Omental fat pad (tissue), 4 donors: Measurements from ENCODE around the gene POGZ. TPM values are rescaled to one million over a fixed set of nuclear protein-coding genes. Genes with fewer than 3 reads are reported as not detected.

ENCODE experiments used
- ATAC-seq: fragments of 150-250 bp; one replicate; pipeline ENCODE4 v1.9.1; 2016; ENCODE audit warnings: mild to moderate bottlenecking, moderate library complexity; ENCODE audit not compliant: low FRiP score
- DNase-seq: peaks from one replicate; pipeline ENCODE4 v3.0.0-alpha.2; 2019; ENCODE audit warnings: low spot score
- total RNA-seq, 4 donors: library from RNA; depleted of rRNA; stranded (reverse); fragments of >200 nt; gene quantifications; one replicate each; pipeline ENCODE4 v1.1.0, GENCODE V29; 2016
- TF ChIP-seq, protein P1 (sequence below), 3 donors: fragments of 450-650 bp; IDR thresholded peaks; one replicate each; pipeline ENCODE4 v1.5.1; 2016 to 2017; ENCODE audit warnings: antibody characterized with exemption in 3 of 3, mild to moderate bottlenecking in 3 of 3, moderate library complexity in 2 of 3

Gene POGZ, protein sequence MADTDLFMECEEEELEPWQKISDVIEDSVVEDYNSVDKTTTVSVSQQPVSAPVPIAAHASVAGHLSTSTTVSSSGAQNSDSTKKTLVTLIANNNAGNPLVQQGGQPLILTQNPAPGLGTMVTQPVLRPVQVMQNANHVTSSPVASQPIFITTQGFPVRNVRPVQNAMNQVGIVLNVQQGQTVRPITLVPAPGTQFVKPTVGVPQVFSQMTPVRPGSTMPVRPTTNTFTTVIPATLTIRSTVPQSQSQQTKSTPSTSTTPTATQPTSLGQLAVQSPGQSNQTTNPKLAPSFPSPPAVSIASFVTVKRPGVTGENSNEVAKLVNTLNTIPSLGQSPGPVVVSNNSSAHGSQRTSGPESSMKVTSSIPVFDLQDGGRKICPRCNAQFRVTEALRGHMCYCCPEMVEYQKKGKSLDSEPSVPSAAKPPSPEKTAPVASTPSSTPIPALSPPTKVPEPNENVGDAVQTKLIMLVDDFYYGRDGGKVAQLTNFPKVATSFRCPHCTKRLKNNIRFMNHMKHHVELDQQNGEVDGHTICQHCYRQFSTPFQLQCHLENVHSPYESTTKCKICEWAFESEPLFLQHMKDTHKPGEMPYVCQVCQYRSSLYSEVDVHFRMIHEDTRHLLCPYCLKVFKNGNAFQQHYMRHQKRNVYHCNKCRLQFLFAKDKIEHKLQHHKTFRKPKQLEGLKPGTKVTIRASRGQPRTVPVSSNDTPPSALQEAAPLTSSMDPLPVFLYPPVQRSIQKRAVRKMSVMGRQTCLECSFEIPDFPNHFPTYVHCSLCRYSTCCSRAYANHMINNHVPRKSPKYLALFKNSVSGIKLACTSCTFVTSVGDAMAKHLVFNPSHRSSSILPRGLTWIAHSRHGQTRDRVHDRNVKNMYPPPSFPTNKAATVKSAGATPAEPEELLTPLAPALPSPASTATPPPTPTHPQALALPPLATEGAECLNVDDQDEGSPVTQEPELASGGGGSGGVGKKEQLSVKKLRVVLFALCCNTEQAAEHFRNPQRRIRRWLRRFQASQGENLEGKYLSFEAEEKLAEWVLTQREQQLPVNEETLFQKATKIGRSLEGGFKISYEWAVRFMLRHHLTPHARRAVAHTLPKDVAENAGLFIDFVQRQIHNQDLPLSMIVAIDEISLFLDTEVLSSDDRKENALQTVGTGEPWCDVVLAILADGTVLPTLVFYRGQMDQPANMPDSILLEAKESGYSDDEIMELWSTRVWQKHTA (N-terminal part only)
- total RNA-seq: 10 to 100 TPM; 32.9 to 60.8 (median 40.1) TPM

DNA sequence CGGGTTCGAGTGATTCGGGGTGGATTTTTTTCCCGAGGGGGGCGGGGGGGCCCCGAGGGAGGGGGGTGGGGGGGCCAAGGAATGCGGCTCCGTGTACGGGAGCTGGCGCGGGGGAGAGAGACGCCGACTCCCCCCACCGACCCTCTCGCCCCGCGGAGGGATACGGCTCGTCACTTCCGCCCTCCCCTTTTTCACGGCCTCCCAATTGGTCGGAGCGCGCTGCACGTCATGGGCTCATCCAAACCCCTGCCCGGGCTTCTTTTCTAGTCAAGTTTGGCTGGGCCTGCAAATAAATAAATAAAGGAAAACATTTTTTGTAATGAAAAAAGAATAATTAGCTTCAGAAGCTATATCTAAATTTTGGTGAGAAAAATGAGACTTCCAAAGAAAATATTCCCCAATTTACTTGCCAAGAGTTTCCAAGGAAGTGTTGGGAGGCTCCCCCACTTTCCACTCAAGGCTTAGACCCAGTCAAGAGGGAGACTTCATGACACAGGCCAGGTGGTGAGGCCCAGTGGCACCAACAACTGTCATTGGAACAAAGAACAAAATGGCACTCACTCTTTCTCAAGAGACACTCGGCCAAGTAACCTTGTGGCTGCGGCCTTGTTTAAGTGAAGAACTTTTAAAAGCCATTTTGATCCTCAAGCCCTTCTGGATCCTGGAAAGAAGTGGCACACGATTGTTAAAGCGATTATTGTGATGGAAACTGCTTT is at the start of gene POGZ:
Gene POGZ, minus strand, starts transcription at position 164 of the 716 bp plus-strand sequence. CDS start 17,290 bp downstream, outside the sequence.
- ATAC-seq: peak; percentile 87
- peak; percentile 85 for DNase-seq
- TF ChIP-seq, protein P1, sequence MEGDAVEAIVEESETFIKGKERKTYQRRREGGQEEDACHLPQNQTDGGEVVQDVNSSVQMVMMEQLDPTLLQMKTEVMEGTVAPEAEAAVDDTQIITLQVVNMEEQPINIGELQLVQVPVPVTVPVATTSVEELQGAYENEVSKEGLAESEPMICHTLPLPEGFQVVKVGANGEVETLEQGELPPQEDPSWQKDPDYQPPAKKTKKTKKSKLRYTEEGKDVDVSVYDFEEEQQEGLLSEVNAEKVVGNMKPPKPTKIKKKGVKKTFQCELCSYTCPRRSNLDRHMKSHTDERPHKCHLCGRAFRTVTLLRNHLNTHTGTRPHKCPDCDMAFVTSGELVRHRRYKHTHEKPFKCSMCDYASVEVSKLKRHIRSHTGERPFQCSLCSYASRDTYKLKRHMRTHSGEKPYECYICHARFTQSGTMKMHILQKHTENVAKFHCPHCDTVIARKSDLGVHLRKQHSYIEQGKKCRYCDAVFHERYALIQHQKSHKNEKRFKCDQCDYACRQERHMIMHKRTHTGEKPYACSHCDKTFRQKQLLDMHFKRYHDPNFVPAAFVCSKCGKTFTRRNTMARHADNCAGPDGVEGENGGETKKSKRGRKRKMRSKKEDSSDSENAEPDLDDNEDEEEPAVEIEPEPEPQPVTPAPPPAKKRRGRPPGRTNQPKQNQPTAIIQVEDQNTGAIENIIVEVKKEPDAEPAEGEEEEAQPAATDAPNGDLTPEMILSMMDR (IDR thresholded peaks at IDR 0.05): no peak

DNA sequence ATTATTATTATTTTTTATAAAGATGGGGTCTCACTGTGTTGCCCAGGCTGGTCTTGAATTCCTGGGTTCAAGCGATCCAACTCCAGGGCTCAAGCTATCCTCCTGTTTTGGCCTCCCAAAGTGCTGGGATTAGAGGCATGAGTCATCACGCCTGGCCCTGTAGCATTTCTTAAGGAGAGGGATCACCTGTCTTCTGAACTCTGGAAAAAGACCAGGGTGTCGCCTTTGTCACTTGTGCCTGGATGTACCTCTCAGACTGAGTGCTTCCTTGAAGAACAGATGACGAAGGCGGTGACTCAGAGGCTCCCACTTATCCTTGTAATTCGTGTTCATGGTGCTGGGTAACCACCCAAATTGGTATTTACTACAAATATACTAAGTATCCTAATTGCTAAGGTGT is 49.5 kb upstream of the POGZ start:
- DNase-seq (no peak), ATAC-seq (no peak)
- TF ChIP-seq, protein P1 (IDR thresholded peaks at IDR 0.05): no peak

DNA sequence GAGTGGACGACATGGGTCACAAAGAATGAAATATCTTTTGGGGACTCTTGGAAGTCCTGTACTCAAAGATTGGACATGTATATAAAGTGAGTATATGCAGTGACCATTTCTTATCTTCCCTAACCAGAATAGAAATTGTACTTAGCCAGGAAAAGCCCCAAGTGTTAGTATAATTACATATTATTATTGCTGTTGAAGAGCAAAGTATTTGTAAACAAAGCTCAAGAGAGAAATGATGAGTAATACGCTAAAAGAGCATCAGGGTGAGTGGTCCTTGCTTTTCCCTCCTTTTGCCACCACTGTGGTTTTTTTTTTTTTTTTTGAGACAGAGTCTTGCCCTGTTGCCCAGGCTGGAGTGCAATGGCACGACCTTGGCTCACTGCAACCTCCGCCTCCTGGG is 45.5 kb upstream of the POGZ start:
- DNase-seq (no peak), ATAC-seq (no peak)
- TF ChIP-seq, protein P1 (IDR thresholded peaks at IDR 0.05): no peak

DNA sequence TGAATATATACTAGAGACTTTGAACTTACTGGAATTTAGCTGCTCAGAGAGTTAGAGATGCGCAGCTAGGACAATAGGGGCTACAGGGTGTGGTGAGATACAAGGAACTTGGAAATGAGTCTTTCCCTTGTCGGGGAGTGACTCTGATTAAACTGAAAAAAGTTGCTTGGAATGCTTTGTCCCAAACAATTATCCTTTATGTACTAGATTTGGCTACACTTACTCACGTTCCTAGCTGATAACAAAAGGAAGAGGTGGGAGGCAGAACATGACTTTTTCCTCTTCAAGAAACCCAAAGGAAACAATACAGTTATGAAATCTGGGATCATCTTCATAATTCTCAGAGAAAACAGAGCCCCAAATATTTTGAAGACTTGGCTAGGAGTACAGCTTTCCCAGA is 45.0 kb upstream of the POGZ start:
- no peak for DNase-seq
- TF ChIP-seq, protein P1 (IDR thresholded peaks at IDR 0.05): no peak
- ATAC-seq: no peak

DNA sequence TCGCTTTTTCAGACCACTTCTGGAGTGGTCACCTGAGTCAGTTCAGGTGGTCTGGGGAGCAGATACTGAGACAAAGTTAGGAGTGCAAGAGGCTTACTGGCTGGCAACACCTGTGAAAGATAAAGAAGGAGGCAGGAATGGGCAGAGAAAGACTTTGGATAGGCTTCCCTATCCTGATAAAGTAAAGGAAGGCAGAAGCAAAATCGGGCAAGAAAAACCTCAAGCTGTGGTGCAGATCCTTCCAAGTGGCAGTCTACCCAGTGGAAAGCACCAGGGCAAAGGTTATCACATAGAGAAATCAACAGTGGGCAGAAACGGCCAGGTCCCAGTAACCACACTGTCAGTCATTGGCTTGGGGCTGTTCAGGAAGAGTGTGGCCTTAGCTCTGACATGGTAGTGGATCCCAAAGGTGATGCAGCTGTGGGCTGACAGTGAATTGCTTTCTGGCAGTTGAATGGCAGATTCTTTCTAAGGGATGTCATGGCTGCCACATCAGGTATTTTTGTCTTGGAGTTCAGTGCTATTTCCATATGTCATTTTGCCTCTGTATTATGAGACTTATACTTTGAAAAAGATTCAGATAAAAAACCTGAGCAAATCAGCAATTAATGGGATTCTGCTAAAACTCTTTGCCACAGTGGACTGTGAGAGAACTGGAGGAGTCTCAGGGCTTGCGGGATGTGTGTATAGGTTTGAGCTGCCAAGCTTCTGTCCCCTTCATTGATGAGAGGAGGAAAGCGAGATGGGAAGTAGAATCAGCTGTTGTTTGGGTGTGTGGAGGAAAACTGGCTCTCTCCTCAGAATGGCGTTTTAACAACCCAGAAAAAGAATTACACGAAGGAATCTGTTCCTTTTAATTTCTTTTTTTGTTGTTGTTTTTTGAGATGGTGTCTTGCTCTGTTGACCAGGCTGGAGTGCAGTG is 43.8 kb upstream of the POGZ start:
- DNase-seq (no peak), ATAC-seq (peak; percentile 10)
- TF ChIP-seq, protein P1 (IDR thresholded peaks at IDR 0.05): no peak
